GM12873 (cell line): ENCODE data around the gene UNC5A.

ENCODE experiments used
- TF ChIP-seq, protein P1 (sequence below): IDR thresholded peaks from 2 replicates; pipeline ENCODE4 v1.5.1; 2012; ENCODE audit warnings: low read depth, mild to moderate bottlenecking, moderate library complexity, low read length, control low read depth; ENCODE audit not compliant: insufficient read depth; ENCODE audit errors: missing control alignments

The UNC5A gene

DNA sequence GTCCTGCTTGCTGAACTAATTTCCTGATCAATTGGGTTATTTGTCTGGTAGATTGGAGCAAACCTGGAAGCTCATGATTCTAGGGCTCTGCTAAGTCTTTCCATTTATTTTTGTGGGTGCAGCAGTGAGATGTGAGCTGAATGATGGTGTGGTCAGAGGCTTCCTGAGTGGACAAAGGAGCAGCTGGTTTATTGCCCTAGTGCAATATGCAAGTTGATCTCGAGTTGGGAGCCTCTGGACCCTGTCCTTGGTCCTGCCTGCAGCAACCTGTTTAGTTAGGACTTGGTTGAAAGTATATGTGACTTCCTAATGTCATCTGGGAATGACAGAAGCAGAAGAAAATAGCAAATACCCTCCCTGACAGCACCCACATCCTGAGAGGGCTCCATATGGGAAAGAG is 4.2 kb upstream of the UNC5A start:
- TF ChIP-seq, protein P1, sequence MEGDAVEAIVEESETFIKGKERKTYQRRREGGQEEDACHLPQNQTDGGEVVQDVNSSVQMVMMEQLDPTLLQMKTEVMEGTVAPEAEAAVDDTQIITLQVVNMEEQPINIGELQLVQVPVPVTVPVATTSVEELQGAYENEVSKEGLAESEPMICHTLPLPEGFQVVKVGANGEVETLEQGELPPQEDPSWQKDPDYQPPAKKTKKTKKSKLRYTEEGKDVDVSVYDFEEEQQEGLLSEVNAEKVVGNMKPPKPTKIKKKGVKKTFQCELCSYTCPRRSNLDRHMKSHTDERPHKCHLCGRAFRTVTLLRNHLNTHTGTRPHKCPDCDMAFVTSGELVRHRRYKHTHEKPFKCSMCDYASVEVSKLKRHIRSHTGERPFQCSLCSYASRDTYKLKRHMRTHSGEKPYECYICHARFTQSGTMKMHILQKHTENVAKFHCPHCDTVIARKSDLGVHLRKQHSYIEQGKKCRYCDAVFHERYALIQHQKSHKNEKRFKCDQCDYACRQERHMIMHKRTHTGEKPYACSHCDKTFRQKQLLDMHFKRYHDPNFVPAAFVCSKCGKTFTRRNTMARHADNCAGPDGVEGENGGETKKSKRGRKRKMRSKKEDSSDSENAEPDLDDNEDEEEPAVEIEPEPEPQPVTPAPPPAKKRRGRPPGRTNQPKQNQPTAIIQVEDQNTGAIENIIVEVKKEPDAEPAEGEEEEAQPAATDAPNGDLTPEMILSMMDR = no peak

DNA sequence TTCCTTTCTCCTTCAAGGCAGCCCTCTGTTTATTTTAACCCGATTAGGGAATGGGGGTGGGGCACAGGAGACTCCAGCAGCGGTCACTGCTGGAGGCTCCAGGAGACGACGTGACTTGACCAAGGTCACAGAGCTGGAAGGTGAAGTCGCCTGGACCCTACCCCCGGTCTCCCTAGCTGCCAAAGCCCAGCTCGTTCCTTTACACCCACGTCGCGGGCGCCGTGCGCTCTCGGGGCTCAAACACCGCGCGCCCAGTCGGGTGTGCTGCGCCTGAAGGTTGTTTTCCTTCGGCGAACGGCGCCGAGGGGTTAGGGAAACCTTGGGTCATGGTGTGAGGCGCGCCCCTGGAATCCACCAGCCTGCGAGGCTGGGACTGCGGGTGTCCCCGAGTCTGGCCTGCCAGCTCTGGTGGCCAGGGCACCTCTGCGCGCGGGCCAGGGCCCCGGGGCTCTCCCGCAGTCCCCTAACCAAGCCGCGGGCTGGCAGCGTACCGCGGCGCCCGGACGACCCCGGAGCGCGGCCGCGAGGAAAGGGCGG is 747 bp upstream of the UNC5A start:
- TF ChIP-seq, protein P1 = no peak

DNA sequence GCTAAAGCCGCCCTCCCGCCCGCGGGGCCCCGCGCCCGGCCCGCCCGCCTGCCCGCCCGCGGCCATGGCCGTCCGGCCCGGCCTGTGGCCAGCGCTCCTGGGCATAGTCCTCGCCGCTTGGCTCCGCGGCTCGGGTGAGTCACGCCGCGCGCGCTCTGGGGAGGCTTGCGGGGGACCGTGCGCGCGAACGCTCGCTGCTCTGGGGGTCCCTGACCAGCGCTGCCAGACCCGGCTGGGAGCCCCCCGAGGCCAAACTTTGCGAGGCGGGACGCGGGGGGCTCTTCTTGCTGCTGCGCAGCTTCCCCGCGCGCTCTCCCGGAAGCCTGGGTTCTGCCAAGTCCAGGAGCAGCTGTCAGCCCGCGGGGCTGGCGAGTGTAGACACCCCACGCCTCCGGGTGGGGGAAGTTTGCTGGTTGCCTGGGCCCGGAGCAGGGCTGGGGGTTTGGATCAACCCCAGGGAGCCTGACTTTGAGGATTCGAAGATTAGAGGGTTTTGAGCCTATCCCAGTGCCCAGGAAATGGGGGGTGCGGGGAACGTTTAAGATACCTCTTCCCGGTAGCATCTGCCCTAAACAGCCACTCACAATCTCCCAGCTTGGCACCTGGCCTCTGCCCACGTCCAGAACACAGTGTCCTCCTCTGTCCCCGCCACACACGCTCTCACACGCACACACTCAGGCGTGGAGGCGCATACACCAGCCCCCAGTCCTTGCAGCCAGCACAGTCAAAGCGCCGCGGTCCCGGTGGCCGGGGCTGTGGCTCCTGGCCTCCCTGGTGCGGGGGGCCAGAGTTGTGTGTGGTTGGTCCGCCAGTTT is 535 bp downstream of the UNC5A start:
- TF ChIP-seq, protein P1 = no peak

DNA sequence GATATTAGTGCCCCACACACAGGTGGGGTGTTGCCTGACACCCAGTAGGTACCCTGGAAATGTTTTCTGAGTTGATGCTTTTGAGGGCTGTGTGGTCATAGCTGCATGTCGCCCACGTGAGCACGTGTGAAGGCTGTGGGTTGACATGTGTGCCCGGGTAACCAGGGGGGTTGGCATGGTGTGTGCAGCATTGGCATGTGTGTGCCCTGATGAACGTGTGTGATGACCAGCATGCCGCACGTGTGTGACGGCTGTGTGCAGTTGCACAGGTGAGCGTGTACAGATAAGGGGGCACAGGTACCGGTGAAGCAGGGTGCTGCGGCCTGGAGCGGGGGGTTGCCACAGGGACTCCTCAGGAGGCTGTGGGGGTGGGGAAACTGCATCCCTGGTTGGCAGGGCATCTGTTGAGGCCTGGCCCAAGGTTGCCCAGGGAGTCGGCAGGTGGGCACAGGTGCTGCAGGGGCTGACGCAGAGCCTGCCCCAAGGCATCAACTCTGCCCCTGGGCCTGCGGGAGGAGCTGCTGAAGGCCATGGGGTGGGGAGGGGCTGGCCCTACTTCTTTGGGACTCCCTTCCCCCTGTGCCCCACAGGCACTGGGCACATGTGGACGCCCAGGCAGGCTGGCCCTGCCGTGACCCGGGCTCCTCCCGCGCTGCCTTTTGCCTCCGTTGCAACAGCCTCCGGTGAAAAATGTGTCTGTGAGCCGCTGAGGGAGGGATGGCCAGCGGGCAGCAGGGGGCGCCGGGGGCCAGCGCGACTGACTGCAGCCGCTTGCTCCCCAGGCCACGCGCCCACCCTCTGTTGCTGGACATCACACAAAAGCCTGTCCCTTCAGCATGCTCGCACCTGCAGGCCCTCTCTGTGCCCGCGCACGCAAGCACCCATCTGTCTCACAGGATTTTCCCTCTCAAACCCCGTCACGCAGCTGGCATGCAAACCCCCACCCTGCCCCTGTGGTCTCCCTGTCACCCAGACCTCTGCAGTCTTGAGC is 2.2 kb downstream of the UNC5A start:
- TF ChIP-seq, protein P1 = peak; percentile 44

DNA sequence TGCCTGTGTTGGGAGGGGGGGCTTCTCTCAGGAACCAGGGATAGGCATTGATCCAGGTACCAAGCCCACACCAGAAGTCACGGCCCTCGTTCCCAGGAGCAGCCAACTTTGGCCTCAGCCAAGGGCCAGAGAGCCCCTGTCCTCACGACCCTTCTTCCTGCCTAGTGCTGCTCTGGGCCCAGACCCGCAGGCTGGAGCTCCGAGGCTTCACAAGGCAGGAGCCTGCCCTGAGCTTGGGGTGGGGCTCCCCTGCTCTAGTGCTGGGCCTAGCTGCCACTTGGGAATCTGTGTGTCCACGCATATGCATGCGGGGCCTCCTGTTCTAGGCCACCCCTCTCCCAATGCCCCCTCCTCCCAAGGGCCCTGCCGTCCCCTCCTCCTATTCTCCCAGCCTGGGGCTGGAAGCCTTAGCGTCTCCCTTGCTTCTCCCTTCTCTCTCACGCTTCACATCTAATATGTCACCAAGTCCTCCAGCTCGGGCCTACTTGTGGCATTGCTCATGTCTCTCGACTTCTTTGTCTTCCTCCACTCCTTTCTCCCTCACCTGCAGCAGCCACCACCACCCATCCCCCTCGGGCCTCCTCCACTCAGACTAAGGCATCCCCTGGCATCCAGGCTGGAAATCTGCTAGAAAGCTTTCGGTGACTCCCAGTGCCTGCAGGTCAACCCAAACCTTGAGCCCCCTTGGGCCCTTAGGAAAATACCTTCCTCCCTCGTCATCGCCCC is 3.4 kb downstream of the UNC5A start:
- TF ChIP-seq, protein P1 = no peak

DNA sequence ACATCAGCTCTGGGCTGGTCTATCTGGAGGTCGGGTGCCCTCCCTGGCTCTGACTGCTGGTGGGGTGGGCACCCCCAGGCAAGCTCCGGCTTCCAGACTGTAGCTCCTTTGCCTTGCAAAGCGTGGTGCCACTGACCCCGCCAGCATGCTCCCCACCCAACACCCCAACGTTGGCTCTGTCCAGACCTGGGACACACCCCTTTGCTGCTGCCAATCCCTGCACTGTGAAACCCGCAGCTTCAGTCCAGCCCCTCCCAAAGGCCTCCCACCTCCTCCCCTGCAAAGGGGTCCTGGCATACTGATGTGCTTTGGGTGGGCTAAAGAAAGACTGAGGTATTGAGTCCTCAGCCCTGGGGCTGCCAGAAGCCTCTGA is 3.9 kb downstream of the UNC5A start:
- TF ChIP-seq, protein P1 = no peak
